ENCODE measurements around the gene GIPC3. TPM values are rescaled to one million over a fixed set of nuclear protein-coding genes. Genes with fewer than 3 reads are reported as not detected.
A peak's percentile ranks its signal among the peaks of the same experiment; 100 is the strongest.

The GIPC3 gene
- total and polyA plus RNA-seq, 2 of the 8 experiments (the other 6 are each of a cell fraction or from before 2014, with no cell fraction given), result 1.0 to 1.2 TPM

- no peak within 1 kb of the TSS for H2AK5ac ChIP-seq (ENCODE audit: low read depth, low read length)
- peaks cover 0 to 6% (median 2%) of the 10 kb centered on the region in 4 experiments; a peak in 4 of 7 replicates for H3K4me1 ChIP-seq (replicated peaks in 1 of 4; ENCODE audit: control insufficient read depth in 3 of 4, insufficient read depth in 4 of 4, low read length in 3 of 4)
- peak within 1 kb of the TSS; percentile 99 for H3K56ac ChIP-seq (replicated peaks; ENCODE audit: insufficient read length, low read depth, low read length)
- H4K91ac ChIP-seq (replicated peaks; ENCODE audit: insufficient read length, low read length), result peak within 1 kb of the TSS; percentile 100
- peak within 1 kb of the TSS; percentile 17 for H3K4ac ChIP-seq (replicated peaks; ENCODE audit: insufficient read length, low read depth, low read length)
- peak within 1 kb of the TSS; percentile 98 for H3K18ac ChIP-seq (ENCODE audit: extremely low read depth, low read length)
- 2% methylated on average over 63 of the region's 80 CpGs; no CpG with 5 or more reads in 1 of the 2 experiments for WGBS, 2 experiments (ENCODE audit: extremely low coverage in 1 of 2, insufficient coverage in 1 of 2, insufficient read length in 1 of 2, insufficient replicate concordance in 2 of 2, low coverage in 1 of 2, low lambda C conversion rate in 2 of 2, missing lambda C conversion rate in 1 of 2)
- ChIA-PET CTCF (ENCODE audit: partially characterized antibody) (interaction anchor here (1.2 to 1.3 kb wide), 2 partner anchors 42 to 844 kb away, joined by 3 read pairs; partner anchors contain the start of genes GIPC3 and SGTA), POLR2A (ENCODE audit: partially characterized antibody) (interaction anchor here (1.1 to 1.5 kb wide), 4 partner anchors 9 to 126 kb away, joined by 4 to 5 read pairs (median 4); no protein-coding TSS in a partner anchor)
- peak within 1 kb of the TSS; percentile 96 to 99 (median 98) for H3K9ac ChIP-seq (replicated peaks in 1 of 4; ENCODE audit: extremely low read depth in 1 of 4, low read depth in 3 of 4, low read length in 3 of 4)
- peak within 1 kb of the TSS; percentile 99 for H2BK5ac ChIP-seq (ENCODE audit: low read depth, low read length)
- peak within 1 kb of the TSS; percentile 100 for H4K5ac ChIP-seq (ENCODE audit: insufficient read length, low read depth, low read length)
- peak within 1 kb of the TSS; percentile 91 to 100 for H3K4me2 ChIP-seq (ENCODE audit: insufficient read depth in 1 of 2, low read depth in 2 of 2, low read length in 2 of 2)
- peaks cover 4% of the 10 kb centered on the region for H3K23me2 ChIP-seq (ENCODE audit: low read depth, low read length)
- H3K14ac ChIP-seq (ENCODE audit: insufficient read length), result no peak within 1 kb of the TSS
- H2BK120ac ChIP-seq (replicated peaks; ENCODE audit: low read depth, low read length), result peak within 1 kb of the TSS; percentile 41
- peak; percentile 93 to 98 for DNase-seq (ENCODE audit: low read depth in 1 of 2, low spot score in 2 of 2)
- no peak within 1 kb of the TSS for H3K23ac ChIP-seq (ENCODE audit: insufficient read length)
- H3K9me3 ChIP-seq (ENCODE audit: insufficient read depth in 2 of 2, low read depth in 1 of 2, low read length in 1 of 2), result no peaks in the 10 kb centered on the region
- H3K27ac ChIP-seq (ENCODE audit: low read depth, low read length), result peak within 1 kb of the TSS; percentile 100
- peak within 1 kb of the TSS; percentile 81; the same call in 1 of the 2 replicates for H2AFZ ChIP-seq (ENCODE audit: low read length)
- peaks cover 4 to 11% of the 10 kb centered on the region in 2 experiments for H4K20me1 ChIP-seq (replicated peaks in 1 of 2; ENCODE audit: control insufficient read depth in 1 of 2, insufficient read depth in 2 of 2, low read length in 2 of 2)
- peaks cover 9 to 24% of the 10 kb centered on the region in 2 experiments for H3K79me2 ChIP-seq (ENCODE audit: control insufficient read depth in 1 of 2, insufficient read depth in 2 of 2, low read length in 2 of 2)
- H2BK12ac ChIP-seq (ENCODE audit: low read depth, low read length), result peak within 1 kb of the TSS; percentile 93
- no peaks in the 10 kb centered on the region for H3K27me3 ChIP-seq (replicated peaks in 1 of 4; ENCODE audit: control insufficient read depth in 3 of 4, extremely low read depth in 1 of 4, insufficient read depth in 3 of 4, low read length in 3 of 4)
- peak; percentile 75 for FAIRE-seq
- 0 out of 2 replicates have a peak within 1 kb of the TSS, but pooled peaks have one; percentile 91 for H2BK20ac ChIP-seq (ENCODE audit: low read length)
- peak within 1 kb of the TSS; percentile 89 to 100 (median 97) for H3K4me3 ChIP-seq (ENCODE audit: extremely low read depth in 1 of 4, insufficient read depth in 2 of 4, low read depth in 3 of 4, low read length in 4 of 4)
- peaks cover 12% of the 10 kb centered on the region for H3K79me1 ChIP-seq (ENCODE audit: low read depth, low read length)
- peak within 1 kb of the TSS; percentile 100 for H4K8ac ChIP-seq (ENCODE audit: extremely low read depth, insufficient read depth, low read length)
- peaks cover 2 to 8% (median 3%) of the 10 kb centered on the region in 4 experiments; a peak in 4 of 8 replicates for H3K36me3 ChIP-seq (ENCODE audit: control insufficient read depth in 2 of 4, insufficient read depth in 4 of 4, low read length in 3 of 4)
- peak within 1 kb of the TSS; percentile 100 for H2BK15ac ChIP-seq (ENCODE audit: low read length)
- TF ChIP-seq CEBPB (IDR thresholded peaks at IDR 0.05; ENCODE audit: low read depth, low read length) (no peak), KDM4A (IDR thresholded peaks at IDR 0.05; ENCODE audit: low read depth, low read length, severe bottlenecking) (peak; percentile 99), ATF2 (IDR thresholded peaks at IDR 0.05; ENCODE audit: low read length) (no peak), YY1 (IDR thresholded peaks at IDR 0.05; ENCODE audit: low read depth, low read length) (0 out of 2 replicates have a peak, but pooled peaks have one; percentile 14), USF2 (IDR thresholded peaks at IDR 0.05; ENCODE audit: low read length) (no peak), RFX5 (IDR thresholded peaks at IDR 0.05; ENCODE audit: borderline replicate concordance, low read depth, low read length) (no peak), FOSL1 (IDR thresholded peaks at IDR 0.05; ENCODE audit: insufficient read depth, low read depth, low read length) (no peak), BCL11A (IDR thresholded peaks at IDR 0.05; ENCODE audit: low read depth in 2 of 2, low read length in 2 of 2) (no peak)
Observed at GRCh38 chr19:3626473-3627350, 41.4 kb downstream of the GIPC3 start, which contains the start of gene CACTIN. Gene CACTIN (minus strand): TSS chr19:3626790. CDS start chr19:3626762, 28 bp downstream.
